Measurements from ENCODE around the gene DHRS2.
A peak's percentile ranks its signal among the peaks of the same experiment; 100 is the strongest.

Gene DHRS2

DNA sequence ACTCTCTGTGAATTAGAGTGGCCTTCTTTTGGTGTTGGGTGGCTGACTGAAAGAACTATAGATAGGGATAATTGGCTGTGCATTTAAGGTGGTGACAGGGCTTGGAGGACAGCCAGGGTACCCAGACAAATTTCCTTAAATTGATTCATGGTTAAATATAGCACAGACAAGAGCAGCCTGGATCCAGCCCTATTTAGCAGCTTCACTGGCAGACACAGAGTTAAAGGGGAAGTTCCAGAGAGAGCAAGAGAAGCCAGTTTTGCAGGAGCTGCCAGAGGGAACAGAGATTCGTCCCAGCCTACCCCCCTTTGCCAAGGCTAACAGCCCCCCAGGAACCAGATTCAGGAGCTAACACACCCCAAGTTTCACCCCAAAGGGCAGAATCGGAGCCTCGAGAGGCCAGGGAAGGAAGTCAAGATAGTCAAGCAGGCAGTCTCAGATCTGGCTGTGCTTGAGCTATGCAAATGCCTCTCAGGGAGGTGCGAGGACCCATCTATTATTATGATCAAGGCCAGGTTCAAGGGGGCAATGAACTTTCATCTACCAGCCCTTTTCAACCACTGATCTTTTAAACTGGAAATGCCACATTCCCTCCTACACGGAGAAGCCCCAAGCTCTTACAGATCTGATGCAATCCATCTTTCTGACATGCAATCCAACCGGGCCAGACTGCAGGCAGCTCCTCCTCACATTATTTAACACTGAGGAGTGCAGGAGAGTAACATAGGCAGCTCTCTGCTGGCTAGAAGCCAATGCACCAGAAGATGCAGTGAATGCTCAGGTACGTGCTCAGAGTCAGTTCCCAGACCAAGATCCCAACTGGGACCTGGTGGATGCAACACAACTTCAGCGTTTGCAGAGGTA, 58.2 kb downstream of the DHRS2 start:
- DNase-seq (ENCODE audit: low read depth), result peak; percentile 36

Measured in fibroblast of gingiva (primary cell).